ENCODE data around the gene NBAS. TPM values are rescaled to one million over a fixed set of nuclear protein-coding genes. Genes with fewer than 3 reads are reported as not detected.

The NBAS gene
- total and polyA plus RNA-seq, 9 of the 15 experiments (the other 6 are each of a cell fraction or from before 2014, with no cell fraction given) = 15.3 to 94.4 (median 69.9) TPM

GRCh38 chr2:15313657-15314056, 247.5 kb downstream of the NBAS start (continued):
- TF ChIP-seq ZBTB17 (CRISPR knock-in tag; IDR thresholded peaks at IDR 0.05) (no peak), HDGF (IDR thresholded peaks at IDR 0.05) (no peak), JUND (IDR thresholded peaks at IDR 0.05; ENCODE audit: borderline replicate concordance, low read depth, low read length) (peak; percentile 80), JUND (tag; IDR thresholded peaks at IDR 0.05; ENCODE audit: borderline replicate concordance, low read depth, low read length) (peak; percentile 67; the same call in 1 of the 3 replicates), SMARCA4 (IDR thresholded peaks at IDR 0.05) (0 out of 2 replicates have a peak, but pooled peaks have one; percentile 16), CREB3 (tag; conservative IDR thresholded peaks at IDR 0.05; ENCODE audit: low read depth) (no peak), TAL1 (IDR thresholded peaks at IDR 0.05) (no peak), ARID1B (IDR thresholded peaks at IDR 0.05) (peak; percentile 24; the same call in 1 of the 2 replicates), ATF3 (IDR thresholded peaks at IDR 0.05) (peak; percentile 70), ATF3 (CRISPR knock-in tag; conservative IDR thresholded peaks at IDR 0.05) (no peak)

GRCh38 chr2:15311926-15312325, 249.2 kb downstream of the NBAS start:
- Histone ChIP-seq H2AFZ (ENCODE audit: low read depth, low read length) (no peak overlapping the region), H3K9me3 (replicated peaks; ENCODE audit: control insufficient read depth, insufficient read depth, low read depth, low read length) (no peaks in the 10 kb centered on the region), H3K27me3 (ENCODE audit: control insufficient read depth in 2 of 2, insufficient read depth in 2 of 2, low read length in 2 of 2) (no peaks in the 10 kb centered on the region), H3K79me2 (ENCODE audit: control insufficient read depth, insufficient read depth, low read length) (no peaks in the 10 kb centered on the region; the same call in 2 of the 3 replicates), H4K20me1 (replicated peaks; ENCODE audit: control insufficient read depth, insufficient read depth, low read length) (no peaks in the 10 kb centered on the region), H3K4me3 (no peak overlapping the region), H3K4me1 (replicated peaks in 1 of 2; ENCODE audit: control insufficient read depth in 2 of 2, insufficient read depth in 2 of 2, low read length in 2 of 2) (peaks cover 0 to 9% of the 10 kb centered on the region in 2 experiments; a peak in 3 of 5 replicates), H3K27ac (ENCODE audit: extremely low read depth, low read depth, low read length) (0 out of 3 replicates have a peak overlapping the region, but pooled peaks have one; percentile 5), H3K9ac (ENCODE audit: insufficient read depth in 1 of 2, low read depth in 2 of 2, low read length in 2 of 2) (no peak overlapping the region), H3K9me1 (ENCODE audit: control insufficient read depth, insufficient read depth, low read length) (peaks cover 4% of the 10 kb centered on the region), H3K36me3 (ENCODE audit: control insufficient read depth, insufficient read depth, low read length) (peaks cover 59% of the 10 kb centered on the region), H3K4me2 (ENCODE audit: insufficient read depth, low read length) (no peak overlapping the region)
- DNase-seq (ENCODE audit: extremely low read depth in 1 of 4, low spot score in 3 of 4) = peak in 2 of 4 experiments; percentile 20 to 25
- CTCF ChIA-PET (ENCODE audit: low intra/inter-chr PET ratio) = no interaction called here
- ATAC-seq = peak; percentile 39
- TF ChIP-seq ZNF12 (CRISPR knock-in tag; IDR thresholded peaks at IDR 0.05) (no peak), PCBP1 (IDR thresholded peaks at IDR 0.05; ENCODE audit: low read depth, low read length, poor library complexity, severe bottlenecking) (no peak), CREB1 (IDR thresholded peaks at IDR 0.05) (no peak), CREB1 (CRISPR knock-in tag; IDR thresholded peaks at IDR 0.05) (no peak), ZNF507 (tag; conservative IDR thresholded peaks at IDR 0.05) (no peak), NFYB (IDR thresholded peaks at IDR 0.05; ENCODE audit: extremely low read depth, insufficient read length) (no peak)
- no TSS peak for BruUV-seq (replicated peaks)
- 61% methylated on average over 2 of the region's 2 CpGs for WGBS (ENCODE audit: insufficient coverage, low coverage, missing lambda C conversion rate)
- in situ Hi-C loops (cut with MboI) = no loop called here
- FAIRE-seq = no peak
- intact Hi-C loops (cut with micrococcal nuclease) = no loop called here
- POLR2A ChIA-PET = no interaction called here

Data from K562 (cell line).